Stimulated activated CD8-positive, alpha-beta memory T cell treated with anti-CD3 and anti-CD28 coated beads, Interleukin-4, amount 100 ng/mL, for 1 hour (primary cell): ENCODE data around the gene NTNG1.
"Not testable (repeated sequence)": the region's sequence is repeated elsewhere in the genome, so short reads cannot be mapped to it uniquely, and the experiment has no call there.

ENCODE experiments used
- DNase-seq, 2 donors: peaks; one replicate each; pipeline ENCODE4 v3.0.0-alpha.2; 2020; ENCODE audit warnings: low read depth in 2 of 2, low spot score in 1 of 2

The NTNG1 gene

DNA sequence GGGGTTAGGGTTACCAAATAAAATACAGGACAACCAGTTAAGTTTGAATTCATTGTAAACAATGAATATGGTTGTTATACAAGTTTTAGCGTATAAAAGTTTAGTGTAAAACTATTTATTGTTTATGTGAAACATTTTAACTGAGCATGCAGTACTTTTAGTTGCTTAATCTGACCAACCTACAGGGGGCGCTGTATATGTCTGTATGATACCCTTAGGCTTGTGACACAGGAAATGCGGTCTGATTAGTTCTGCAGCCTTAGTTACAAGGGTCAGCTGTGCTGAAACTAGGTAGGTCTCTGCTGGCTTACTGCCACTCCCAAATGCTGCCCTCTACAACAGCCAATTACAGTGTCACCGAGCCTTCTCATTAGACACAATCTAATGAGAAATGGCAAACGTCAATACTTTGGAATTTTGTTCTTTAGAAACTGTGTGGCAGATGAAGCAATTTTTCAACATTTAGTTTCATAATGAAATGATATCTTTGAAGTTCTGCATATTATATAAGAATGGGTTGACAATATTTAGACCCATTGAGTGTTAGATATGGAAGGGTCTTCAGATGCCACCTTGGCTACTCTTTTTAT is 56.2 kb downstream of the NTNG1 start:
- no peak for DNase-seq

- DNase-seq, result no peak
These were observed 57.7 kb downstream of the NTNG1 start for GRCh38 chr1:107198561-107198960.

GRCh38 chr1:107200631-107201030 is 59.8 kb downstream of the NTNG1 start:
- no peak for DNase-seq

DNA sequence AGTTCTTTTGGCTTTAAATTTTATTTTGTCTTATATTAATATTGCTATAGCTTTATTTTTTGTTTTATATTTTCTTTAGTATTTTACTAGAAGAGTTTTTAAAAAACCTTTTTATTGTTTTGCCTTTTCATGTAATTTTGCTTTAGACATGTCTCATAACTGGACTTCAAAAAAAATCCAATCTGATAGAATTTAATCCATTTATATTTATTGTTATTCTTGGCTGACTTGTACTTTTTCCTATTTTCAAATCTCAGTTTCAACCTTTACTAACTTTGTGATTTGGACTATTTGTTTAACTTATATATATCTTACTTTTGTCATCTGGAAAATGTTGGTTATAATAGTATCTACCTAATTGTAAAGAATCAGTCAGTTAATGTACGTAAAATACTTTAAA is 61.2 kb downstream of the NTNG1 start:
- DNase-seq, result no peak

DNA sequence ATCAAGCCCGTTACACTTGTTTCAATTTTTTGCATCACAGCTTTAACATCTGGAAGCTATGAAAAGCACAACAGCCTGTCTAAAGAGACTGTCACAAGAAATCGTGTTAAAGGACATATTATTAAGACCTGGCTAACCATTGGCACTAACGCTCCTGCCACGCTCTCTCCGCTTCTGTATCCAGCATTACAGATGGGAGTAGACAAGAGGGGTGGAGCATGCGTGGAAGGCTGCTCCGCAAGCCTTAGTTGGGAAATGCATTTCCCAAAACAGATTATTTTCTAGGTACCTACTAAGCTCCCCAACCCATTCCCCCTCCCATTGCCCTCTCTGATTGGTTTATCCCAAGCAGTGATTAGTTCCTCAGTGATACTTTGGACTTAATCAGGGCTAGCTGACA is 72.4 kb downstream of the NTNG1 start:
- DNase-seq, result no peak

DNA sequence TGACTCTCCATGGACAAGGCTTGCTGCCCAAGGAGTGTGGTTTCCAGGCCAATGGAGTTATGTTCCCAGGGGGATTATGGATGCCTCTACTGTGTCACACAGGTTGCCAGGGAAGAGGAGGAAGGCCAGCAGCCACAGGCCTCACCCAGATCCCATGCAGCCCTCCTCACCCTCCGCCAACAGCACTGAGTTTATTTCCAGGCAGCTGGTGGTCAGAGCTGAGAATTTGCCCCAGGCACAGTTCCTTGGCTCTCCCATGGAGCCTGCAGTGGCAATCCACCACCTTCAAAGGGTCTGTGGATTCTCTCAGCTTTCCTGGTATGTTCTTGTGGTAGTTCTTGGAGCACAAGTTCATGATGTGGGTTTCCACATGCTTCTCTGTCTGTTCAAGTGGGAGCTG is 79.2 kb downstream of the NTNG1 start:
- no peak for DNase-seq

- DNase-seq, result no peak
These were observed 84.9 kb downstream of the NTNG1 start for GRCh38 chr1:107225706-107226105.

- no peak for DNase-seq
These were observed 88.0 kb downstream of the NTNG1 start for GRCh38 chr1:107228704-107229371.

GRCh38 chr1:107229711-107230110 is 88.9 kb downstream of the NTNG1 start:
- no peak for DNase-seq

GRCh38 chr1:107230121-107230520 is 89.3 kb downstream of the NTNG1 start:
- DNase-seq, result no peak

DNA sequence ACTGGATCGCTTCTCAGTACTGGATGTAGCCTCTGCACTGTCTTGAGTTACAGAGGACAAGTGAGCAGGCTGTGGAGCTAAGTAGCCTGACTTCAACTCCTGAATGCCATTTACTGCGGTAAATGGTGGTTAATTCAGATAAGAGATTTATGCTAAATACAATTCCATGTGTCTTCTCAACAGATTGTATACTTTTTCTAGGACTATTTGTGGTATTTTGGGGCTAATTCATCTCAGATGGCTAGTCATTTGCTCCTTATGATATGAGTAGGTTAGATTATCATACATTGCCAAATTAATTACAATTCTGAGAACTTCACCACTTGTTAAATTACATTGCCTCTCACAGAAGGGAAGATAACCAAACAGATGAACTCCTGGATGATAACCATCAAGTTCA is 90.5 kb downstream of the NTNG1 start:
- DNase-seq, result no peak

DNA sequence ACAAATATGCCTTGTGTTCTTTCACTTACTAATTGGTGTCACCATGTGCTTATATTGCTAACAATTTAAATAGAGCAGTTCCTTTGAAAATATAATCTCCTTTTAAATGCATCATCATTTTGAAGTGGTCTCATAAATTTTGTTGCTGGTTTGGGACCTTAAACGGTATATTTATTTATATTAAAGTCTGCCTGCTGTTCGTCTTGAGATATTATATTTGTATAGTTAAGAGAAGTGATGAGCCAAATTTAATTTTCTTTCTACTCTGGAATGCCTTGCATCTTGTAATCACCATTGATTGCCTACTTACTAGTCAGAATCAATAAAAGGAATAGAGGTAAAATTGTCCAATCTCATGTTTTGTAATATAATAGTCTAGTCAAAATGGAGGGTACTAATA is 91.6 kb downstream of the NTNG1 start:
- no peak for DNase-seq

DNA sequence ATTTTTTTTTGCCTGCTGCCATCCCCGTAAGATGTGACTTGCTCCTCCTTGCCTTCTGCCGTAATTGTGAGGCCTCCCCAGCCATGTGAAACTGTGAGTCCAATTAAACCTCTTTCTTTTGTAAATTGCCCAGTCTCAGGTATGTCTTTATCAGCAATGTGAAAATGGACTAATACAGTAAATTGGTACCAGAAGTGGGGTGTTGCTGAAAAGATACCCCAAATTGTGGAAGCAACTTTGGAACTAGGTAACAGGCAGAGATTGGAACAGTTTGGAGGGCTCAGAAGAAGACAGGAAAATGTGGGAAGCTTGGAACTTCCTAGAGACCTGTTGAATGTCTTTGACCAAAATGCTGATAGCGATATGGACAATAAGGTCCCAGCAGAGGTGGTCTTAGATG is 95.9 kb downstream of the NTNG1 start:
- not testable (repeated sequence) for DNase-seq

DNA sequence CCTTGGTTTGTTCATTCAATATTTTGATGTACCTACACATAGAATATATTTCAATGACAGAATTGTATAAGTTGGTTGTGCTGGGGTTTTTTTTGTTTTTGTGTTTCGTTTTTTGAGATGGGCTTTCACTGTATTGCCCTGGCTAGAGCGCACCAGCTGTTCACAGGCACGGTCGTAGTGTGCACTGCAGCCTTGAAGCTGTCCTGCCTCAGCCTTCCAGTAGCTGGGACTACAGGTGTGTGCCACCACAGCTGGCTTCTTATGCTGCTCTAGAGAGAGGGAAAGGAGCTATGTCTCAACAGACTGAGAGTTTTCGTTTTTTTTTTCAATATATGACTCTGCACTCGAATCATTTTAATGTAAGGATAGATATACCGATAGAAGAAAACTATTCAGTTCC is 102.6 kb downstream of the NTNG1 start:
- no peak for DNase-seq

GRCh38 chr1:107244709-107245500 is 104.1 kb downstream of the NTNG1 start:
- DNase-seq, result no peak

DNA sequence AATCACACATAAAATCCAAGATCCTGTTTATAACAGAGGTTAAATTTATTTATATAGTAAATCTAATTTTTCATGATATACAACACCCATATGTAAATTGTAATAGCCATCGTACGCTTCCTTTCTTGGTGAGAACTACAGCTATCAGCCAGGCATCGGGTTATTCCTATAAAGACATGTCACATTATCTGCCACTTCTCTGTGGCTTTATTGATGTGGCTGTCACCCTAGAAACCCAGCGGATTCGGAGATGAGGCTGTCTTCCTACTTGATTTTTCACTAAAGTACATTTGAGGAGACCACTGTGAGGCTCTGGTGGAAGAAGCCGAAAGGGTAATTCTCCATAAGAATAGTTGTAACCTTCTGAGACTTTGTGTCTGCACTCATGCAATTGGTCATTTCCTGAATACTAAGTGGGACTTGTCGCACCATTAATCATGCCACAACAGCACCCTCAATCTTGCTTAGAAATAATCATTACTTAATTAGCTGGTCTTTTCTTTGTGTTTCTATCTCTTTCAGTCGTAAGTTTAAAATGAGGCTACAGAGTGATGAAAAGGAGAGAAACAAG is 106.0 kb downstream of the NTNG1 start:
- no peak for DNase-seq

GRCh38 chr1:107247679-107248078 is 106.8 kb downstream of the NTNG1 start:
- no peak for DNase-seq

DNA sequence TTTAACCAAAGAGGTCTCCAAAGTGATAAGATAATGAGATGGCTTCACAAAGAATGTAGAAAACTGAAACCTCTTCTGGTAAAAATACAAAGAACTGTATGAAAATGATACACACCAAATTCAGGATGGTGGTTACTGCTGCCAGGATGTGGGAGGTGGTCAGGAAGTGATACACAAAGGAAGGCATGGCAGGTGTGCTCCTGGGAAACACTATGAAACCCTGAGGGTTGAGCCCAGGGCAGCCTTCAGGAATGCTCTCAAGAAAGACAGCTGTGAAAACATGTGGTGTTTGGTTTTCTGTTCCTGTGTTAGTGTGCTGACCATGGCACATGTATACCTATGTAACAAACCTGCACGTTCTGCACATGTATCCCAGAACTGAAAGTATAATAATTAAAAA is 109.3 kb downstream of the NTNG1 start:
- DNase-seq, result no peak

- no peak for DNase-seq
These were observed 110.2 kb downstream of the NTNG1 start for GRCh38 chr1:107251083-107251482.

- DNase-seq, result no peak
These were observed 111.0 kb downstream of the NTNG1 start for GRCh38 chr1:107251839-107252238.

DNA sequence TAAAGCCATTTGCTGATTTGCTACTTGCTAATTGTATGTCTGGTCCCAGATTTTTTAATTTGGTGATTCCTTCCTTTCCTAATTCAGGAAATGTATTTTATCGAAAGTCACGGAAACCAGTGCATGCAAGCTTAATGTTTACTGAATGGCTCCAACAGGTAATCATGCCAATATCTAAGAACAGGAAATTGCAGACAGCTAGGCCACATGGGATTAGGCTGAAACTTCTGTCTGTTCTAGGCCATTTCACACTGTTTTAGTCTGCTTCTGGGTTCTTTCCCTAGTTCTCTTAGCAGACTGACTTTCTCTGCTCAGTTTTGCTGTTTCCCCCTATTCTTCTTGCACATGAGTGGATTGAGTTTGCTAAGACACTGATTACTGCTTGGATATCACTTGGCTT is 111.4 kb downstream of the NTNG1 start:
- no peak for DNase-seq

GRCh38 chr1:107254306-107254705 is 113.5 kb downstream of the NTNG1 start:
- no peak for DNase-seq
